Stimulated activated CD4-positive, alpha-beta T cell treated with anti-CD3 and anti-CD28 coated beads, Interleukin-1b, Interleukin-23, amount 100 ng/mL, for 4 hours (primary cell): ENCODE data around the gene GRIK5.

Experiments used
- DNase-seq, 2 donors: peaks; one replicate each; pipeline ENCODE4 v3.0.0-alpha.2; 2020; ENCODE audit warnings: low read depth in 2 of 2

The GRIK5 gene

DNA sequence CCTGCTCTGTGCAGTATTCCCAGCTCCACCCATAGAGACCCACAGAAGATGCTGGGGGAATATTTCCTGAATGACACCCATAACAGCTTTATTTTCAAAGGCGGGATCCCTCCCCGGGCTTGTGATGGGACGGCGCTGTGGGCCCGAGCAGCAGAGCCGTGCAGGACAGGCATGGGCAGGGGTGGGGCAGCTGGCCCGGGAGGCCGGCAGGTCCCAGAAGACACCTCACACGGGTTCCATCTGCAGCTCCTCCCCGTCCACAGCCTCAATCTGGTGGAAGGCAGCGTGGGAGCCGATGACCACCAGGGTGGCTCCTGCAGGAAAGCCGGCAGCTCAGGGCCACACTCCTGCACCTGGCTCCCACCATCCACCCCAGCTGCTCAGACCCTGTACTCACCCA, 113.4 kb downstream of the GRIK5 start:
- no peak for DNase-seq

DNA sequence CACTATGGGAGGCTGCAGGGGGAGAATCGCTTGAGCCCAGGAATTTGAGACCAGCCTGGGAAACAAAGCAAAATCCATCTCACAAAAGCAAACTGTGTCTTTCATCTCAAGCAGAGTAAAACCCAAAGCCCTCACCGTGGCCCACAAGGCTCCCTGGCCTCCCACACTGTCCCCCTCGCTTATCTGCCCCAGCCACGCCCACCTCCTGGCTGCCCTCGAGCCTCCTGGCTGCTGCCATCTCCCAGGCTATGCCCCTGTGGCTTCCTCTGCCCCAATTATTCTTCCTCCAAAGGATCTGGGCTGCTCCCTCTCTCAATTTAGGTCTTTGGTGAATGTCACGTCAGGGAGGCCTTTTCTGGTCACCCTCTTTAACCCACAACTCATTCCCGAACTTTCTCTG, 114.5 kb downstream of the GRIK5 start:
- DNase-seq: no peak

DNA sequence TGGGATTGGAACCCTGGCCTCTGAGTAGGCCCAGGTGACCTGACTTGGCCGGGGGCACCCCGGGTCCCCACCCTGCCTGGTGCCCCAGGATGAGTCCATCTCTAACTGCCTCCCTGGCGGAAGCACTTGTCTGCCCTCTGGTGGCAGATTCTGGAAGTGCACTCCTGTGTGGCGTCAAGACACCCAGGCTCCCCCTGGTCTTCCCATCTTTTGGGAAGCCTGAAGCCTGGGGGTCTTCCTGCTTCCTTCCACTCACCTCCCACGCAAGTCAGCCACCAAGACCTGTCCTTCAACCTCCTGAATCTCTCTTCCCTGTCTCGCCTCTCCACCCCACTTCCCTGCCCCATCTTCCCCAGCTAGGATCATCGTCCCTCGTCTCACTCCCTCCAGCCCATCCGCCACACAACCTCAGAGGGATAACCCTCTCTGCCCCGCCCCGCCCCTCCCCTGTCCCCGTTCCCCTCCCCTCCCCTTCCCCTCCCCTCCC, 118.3 kb downstream of the GRIK5 start:
- DNase-seq: peak; percentile 90 to 94
